Caco-2 (cell line): ENCODE measurements around the gene CDRT4. TPM values are rescaled to one million over a fixed set of nuclear protein-coding genes. Genes with fewer than 3 reads are reported as not detected.

Source experiments
- BruUV-seq: library from RNA; stranded (reverse); fragments of 400-500 nt; replicated peaks from 2 replicates; lab custom pipeline; 2021; lab: Mats Ljungman, UMichigan
- CTCF ChIA-PET: fragments of 300-600 bp; sonication (Branson Sonifier 250); formaldehyde crosslinking; loops from one replicate; lab custom pipeline; 2022; ENCODE audit warnings: antibody characterized with exemption; lab: Charles Lee
- POLR2A ChIA-PET: fragments of 300-600 bp; sonication (Branson Sonifier 250); formaldehyde crosslinking; loops from one replicate; lab custom pipeline; 2022; ENCODE audit warnings: antibody characterized with exemption; lab: Charles Lee
- DNase-seq, 2 experiments: peaks; one replicate each; pipeline versions ENCODE4 v3.0.0 to v3.0.0-alpha.2; 2020 to 2022
- H3K27me3 ChIP-seq: replicated peaks from 2 replicates; pipeline ENCODE4 v1.6.0; 2011; ENCODE audit warnings: low read length; ENCODE audit not compliant: control insufficient read depth, insufficient read depth
- H3K36me3 ChIP-seq: 2 replicates; pipeline ENCODE4 v1.5.1; 2011; ENCODE audit warnings: low read length; ENCODE audit not compliant: control insufficient read depth, insufficient read depth
- H3K4me1 ChIP-seq: fragments of 250-450 bp; sonication (Bioruptor Pico); 2 replicates; pipeline ENCODE4 v1.5.1; 2020; ENCODE audit warnings: mild to moderate bottlenecking
- H3K4me3 ChIP-seq: 2 replicates; pipeline ENCODE4 v1.5.1; 2011; ENCODE audit warnings: low read depth, mild to moderate bottlenecking, control low read depth, low read length
- H3K9me3 ChIP-seq: fragments of 250-450 bp; sonication (Bioruptor Pico); 2 replicates; pipeline ENCODE4 v1.5.1; 2020; ENCODE audit warnings: mild to moderate bottlenecking, moderate library complexity
- H3K27ac Mint-ChIP-seq: one replicate; pipeline ENCODE4 v1.8.0; 2022; ENCODE audit warnings: mixed read lengths; ENCODE audit not compliant: unreplicated experiment
- H3K27me3 Mint-ChIP-seq: one replicate; pipeline ENCODE4 v1.8.0; 2022; ENCODE audit warnings: mixed read lengths; ENCODE audit not compliant: insufficient read depth, unreplicated experiment
- H3K36me3 Mint-ChIP-seq: one replicate; pipeline ENCODE4 v1.8.0; 2022; ENCODE audit warnings: mild to moderate bottlenecking, mixed read lengths; ENCODE audit not compliant: insufficient read depth, unreplicated experiment
- H3K4me1 Mint-ChIP-seq: one replicate; pipeline ENCODE4 v1.8.0; 2022; ENCODE audit warnings: low read depth, mixed read lengths; ENCODE audit not compliant: unreplicated experiment
- H3K4me3 Mint-ChIP-seq: one replicate; pipeline ENCODE4 v1.8.0; 2022; ENCODE audit warnings: mild to moderate bottlenecking, moderate library complexity, mixed read lengths; ENCODE audit not compliant: unreplicated experiment
- H3K9me3 Mint-ChIP-seq: one replicate; pipeline ENCODE4 v1.8.0; 2022; ENCODE audit warnings: mixed read lengths; ENCODE audit not compliant: unreplicated experiment
- intact Hi-C: fragments of 100-400 bp; cut with micrococcal nuclease; formaldehyde crosslinking; loops from one replicate; pipeline ENCODE4 v1.10.0; 2022; ENCODE audit not compliant: unreplicated experiment
- total RNA-seq: library from RNA; stranded (reverse); gene quantifications from 2 replicates; pipeline ENCODE4 v1.2.3, GENCODE V29; 2022
- TF ChIP-seq, protein P1 (sequence below), 2 experiments: fragments of 200-600 bp in 1 of 2; IDR thresholded peaks; 1 replicate in 1 of 2; 2 replicates in 1 of 2; pipeline versions ENCODE4 v1.5.1 to v1.8.0; 2011 to 2022; ENCODE audit warnings: antibody characterized with exemption in 1 of 2, control low read depth in 1 of 2, inconsistent platforms in 1 of 2, low read depth in 1 of 2, low read length in 1 of 2, mild to moderate bottlenecking in 1 of 2, moderate library complexity in 1 of 2; ENCODE audit not compliant: insufficient read depth in 1 of 2, severe bottlenecking in 1 of 2, unreplicated experiment in 1 of 2

The CDRT4 gene
- total RNA-seq, 1 experiment from 2014 or later: 6.3 TPM

DNA sequence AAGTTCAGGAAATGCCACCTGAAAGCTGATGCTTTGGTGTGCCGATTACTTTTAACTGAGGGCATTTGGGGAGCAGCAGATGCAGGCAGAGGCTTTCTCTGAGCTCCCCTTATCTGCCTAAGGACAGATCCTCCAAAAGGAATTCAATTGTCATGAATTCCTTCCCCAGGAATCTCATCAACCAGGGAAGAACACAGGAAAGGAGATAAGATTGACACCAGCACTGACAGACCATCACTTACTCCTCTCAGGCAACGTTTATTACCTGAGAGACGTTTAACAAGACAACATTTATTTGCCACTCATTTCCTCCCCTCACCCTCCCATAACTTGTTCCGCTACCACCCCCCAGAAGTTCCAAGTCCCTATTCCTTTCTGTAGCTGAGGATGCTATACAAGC, 17.6 kb upstream of the CDRT4 start:
- POLR2A ChIA-PET: no interaction called here
- TF ChIP-seq, protein P1, sequence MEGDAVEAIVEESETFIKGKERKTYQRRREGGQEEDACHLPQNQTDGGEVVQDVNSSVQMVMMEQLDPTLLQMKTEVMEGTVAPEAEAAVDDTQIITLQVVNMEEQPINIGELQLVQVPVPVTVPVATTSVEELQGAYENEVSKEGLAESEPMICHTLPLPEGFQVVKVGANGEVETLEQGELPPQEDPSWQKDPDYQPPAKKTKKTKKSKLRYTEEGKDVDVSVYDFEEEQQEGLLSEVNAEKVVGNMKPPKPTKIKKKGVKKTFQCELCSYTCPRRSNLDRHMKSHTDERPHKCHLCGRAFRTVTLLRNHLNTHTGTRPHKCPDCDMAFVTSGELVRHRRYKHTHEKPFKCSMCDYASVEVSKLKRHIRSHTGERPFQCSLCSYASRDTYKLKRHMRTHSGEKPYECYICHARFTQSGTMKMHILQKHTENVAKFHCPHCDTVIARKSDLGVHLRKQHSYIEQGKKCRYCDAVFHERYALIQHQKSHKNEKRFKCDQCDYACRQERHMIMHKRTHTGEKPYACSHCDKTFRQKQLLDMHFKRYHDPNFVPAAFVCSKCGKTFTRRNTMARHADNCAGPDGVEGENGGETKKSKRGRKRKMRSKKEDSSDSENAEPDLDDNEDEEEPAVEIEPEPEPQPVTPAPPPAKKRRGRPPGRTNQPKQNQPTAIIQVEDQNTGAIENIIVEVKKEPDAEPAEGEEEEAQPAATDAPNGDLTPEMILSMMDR (IDR thresholded peaks at IDR 0.05; ENCODE audit: insufficient read depth in 1 of 2, low read depth in 1 of 2, low read length in 1 of 2, severe bottlenecking in 1 of 2, unreplicated experiment in 1 of 2): no peak
- CTCF ChIA-PET: no interaction called here
- no peak overlapping the region for H3K4me3 Mint-ChIP-seq
- no peaks in the 10 kb centered on the region for H3K9me3 Mint-ChIP-seq
- Histone ChIP-seq H3K27me3 (no peaks in the 10 kb centered on the region), H3K4me1 (0 out of 2 replicates have a peak, but pooled peaks cover 5% of the 10 kb centered on the region), H3K4me3 (no peak overlapping the region), H3K9me3 (no peaks in the 10 kb centered on the region), H3K36me3 (no peaks in the 10 kb centered on the region)
- no peak overlapping the region for H3K27ac Mint-ChIP-seq
- H3K4me1 Mint-ChIP-seq: peaks cover 20% of the 10 kb centered on the region
- no peak for DNase-seq
- no peaks in the 10 kb centered on the region for H3K27me3 Mint-ChIP-seq
- H3K36me3 Mint-ChIP-seq: no peaks in the 10 kb centered on the region
- no TSS peak for BruUV-seq
- intact Hi-C loops: no loop called here

DNA sequence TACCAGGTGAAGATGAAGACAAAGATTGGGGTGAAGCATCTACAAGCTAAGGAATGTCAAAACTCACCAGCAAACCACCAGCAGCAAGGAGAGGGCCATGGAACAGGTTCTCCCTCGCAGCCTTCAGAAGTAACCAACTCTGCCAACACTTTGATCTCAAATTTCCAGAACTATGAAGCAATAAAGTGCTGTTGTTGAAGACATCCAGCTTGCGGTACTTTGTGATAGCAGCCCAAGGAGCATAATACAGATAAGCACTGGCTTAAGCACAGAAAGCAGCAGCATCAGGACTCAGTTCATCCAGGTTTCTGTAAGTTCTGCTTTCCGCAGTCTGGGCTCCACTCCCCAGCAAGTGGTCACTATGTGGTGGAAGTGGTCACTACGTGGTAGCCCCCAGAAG, 16.0 kb upstream of the CDRT4 start:
- no peaks in the 10 kb centered on the region for H3K36me3 ChIP-seq
- H3K9me3 ChIP-seq: no peaks in the 10 kb centered on the region
- 0 out of 2 replicates have a peak, but pooled peaks cover 5% of the 10 kb centered on the region for H3K4me1 ChIP-seq
- ChIA-PET POLR2A (no interaction called here), CTCF (no interaction called here)
- intact Hi-C loops: no loop called here
- Mint-ChIP-seq H3K4me1 (peaks cover 20% of the 10 kb centered on the region), H3K36me3 (no peaks in the 10 kb centered on the region), H3K27ac (no peak overlapping the region), H3K27me3 (no peaks in the 10 kb centered on the region), H3K9me3 (no peaks in the 10 kb centered on the region), H3K4me3 (no peak overlapping the region)
- no peak for DNase-seq
- H3K27me3 ChIP-seq: no peaks in the 10 kb centered on the region
- BruUV-seq: no TSS peak
- no peak overlapping the region for H3K4me3 ChIP-seq
- TF ChIP-seq, protein P1 (IDR thresholded peaks at IDR 0.05; ENCODE audit: insufficient read depth in 1 of 2, low read depth in 1 of 2, low read length in 1 of 2, severe bottlenecking in 1 of 2, unreplicated experiment in 1 of 2): no peak

DNA sequence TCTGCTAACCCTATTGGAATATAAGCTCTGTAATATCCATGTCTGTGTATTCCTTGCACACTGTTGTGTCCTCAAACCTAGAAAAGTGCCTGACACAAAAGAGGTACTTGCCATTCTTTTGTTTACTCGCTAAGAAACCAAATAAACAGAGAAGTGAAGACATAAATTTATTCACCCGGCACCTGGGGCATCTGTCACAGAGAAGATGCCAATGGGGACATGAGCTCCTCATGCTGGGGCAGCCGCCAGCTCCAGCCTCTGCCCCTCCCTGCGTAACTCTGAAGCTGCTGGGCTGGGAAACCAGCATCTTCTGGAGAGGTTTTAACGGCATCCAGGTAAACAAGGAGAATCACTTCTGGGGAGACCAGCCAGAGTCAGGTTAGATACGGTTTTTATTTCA, 15.1 kb upstream of the CDRT4 start:
- H3K4me3 Mint-ChIP-seq: no peak overlapping the region
- Histone ChIP-seq H3K36me3 (no peaks in the 10 kb centered on the region), H3K9me3 (no peaks in the 10 kb centered on the region), H3K4me3 (no peak overlapping the region), H3K4me1 (0 out of 2 replicates have a peak, but pooled peaks cover 5% of the 10 kb centered on the region), H3K27me3 (no peaks in the 10 kb centered on the region)
- TF ChIP-seq, protein P1 (IDR thresholded peaks at IDR 0.05; ENCODE audit: insufficient read depth in 1 of 2, low read depth in 1 of 2, low read length in 1 of 2, severe bottlenecking in 1 of 2, unreplicated experiment in 1 of 2): no peak
- no peaks in the 10 kb centered on the region for H3K36me3 Mint-ChIP-seq
- no peak overlapping the region for H3K27ac Mint-ChIP-seq
- ChIA-PET POLR2A (no interaction called here), CTCF (no interaction called here)
- H3K27me3 Mint-ChIP-seq: no peaks in the 10 kb centered on the region
- no peaks in the 10 kb centered on the region for H3K9me3 Mint-ChIP-seq
- peaks cover 17% of the 10 kb centered on the region for H3K4me1 Mint-ChIP-seq
- BruUV-seq: no TSS peak
- intact Hi-C loops: no loop called here
- no peak for DNase-seq
